Type B pancreatic cell (in vitro differentiated cells): ENCODE data around the gene USP43. TPM values are rescaled to one million over a fixed set of nuclear protein-coding genes. Genes with fewer than 3 reads are reported as not detected.

Experiments
- DNase-seq: peaks from one replicate; pipeline ENCODE4 v3.0.0; 2021; ENCODE audit warnings: mixed read lengths; ENCODE audit not compliant: unreplicated experiment; ENCODE audit errors: extremely low spot score
- H3K27ac Mint-ChIP-seq: 2 replicates; pipeline ENCODE4 v1.8.0; 2021; ENCODE audit warnings: mild to moderate bottlenecking, mixed read lengths
- H3K27me3 Mint-ChIP-seq: 2 replicates; pipeline ENCODE4 v1.8.0; 2021; ENCODE audit warnings: mixed read lengths
- H3K36me3 Mint-ChIP-seq: 2 replicates; pipeline ENCODE4 v1.8.0; 2021; ENCODE audit warnings: mixed read lengths
- H3K4me1 Mint-ChIP-seq: one replicate; pipeline ENCODE4 v1.8.0; 2021; ENCODE audit warnings: mixed read lengths; ENCODE audit not compliant: unreplicated experiment
- H3K4me3 Mint-ChIP-seq: 2 replicates; pipeline ENCODE4 v1.8.0; 2021; ENCODE audit warnings: mild to moderate bottlenecking, mixed read lengths
- H3K9me3 Mint-ChIP-seq: 2 replicates; pipeline ENCODE4 v1.8.0; 2021; ENCODE audit warnings: mixed read lengths
- CTCF ChIP-seq: fragments of 200-600 bp; sonication (generic); conservative IDR thresholded peaks from 2 replicates; pipeline ENCODE4 v1.5.0; 2021; ENCODE audit warnings: antibody characterized with exemption, mild to moderate bottlenecking
- total RNA-seq: library from RNA; stranded (reverse); gene quantifications from 2 replicates; pipeline ENCODE4 v1.2.1, GENCODE V29; 2021; ENCODE audit warnings: low replicate concordance

USP43 gene
- total RNA-seq, 1 donor from 2014 or later, result 6.6 TPM

DNA sequence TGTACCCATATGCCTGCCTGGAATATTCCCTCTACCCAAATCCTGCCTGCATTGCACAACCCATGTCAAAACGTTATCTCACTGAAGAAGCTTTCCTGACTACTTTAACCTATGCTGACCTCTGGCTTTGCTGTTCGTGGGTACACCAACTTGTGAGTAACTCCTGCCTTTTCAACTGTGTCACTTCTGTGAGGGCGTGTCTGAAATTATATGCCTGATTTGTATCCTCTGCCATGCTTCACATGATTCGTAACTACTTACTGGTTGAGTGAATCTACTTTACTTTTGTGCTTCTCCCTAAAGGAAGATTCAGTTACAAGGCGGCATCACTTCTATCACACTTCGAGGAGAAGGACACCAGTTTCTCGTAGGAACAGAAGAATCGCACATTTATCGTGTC, 33.3 kb upstream of the USP43 start:
- TF ChIP-seq CTCF, result no peak
- Mint-ChIP-seq H3K36me3 (no peaks in the 10 kb centered on the region), H3K4me1 (no peaks in the 10 kb centered on the region), H3K27me3 (peaks cover 4% of the 10 kb centered on the region), H3K9me3 (no peaks in the 10 kb centered on the region), H3K27ac (no peak overlapping the region), H3K4me3 (no peak overlapping the region)
- no peak for DNase-seq

- Mint-ChIP-seq H3K36me3 (no peaks in the 10 kb centered on the region), H3K27ac (no peak overlapping the region), H3K9me3 (no peaks in the 10 kb centered on the region), H3K4me1 (no peaks in the 10 kb centered on the region), H3K27me3 (no peaks in the 10 kb centered on the region), H3K4me3 (no peak overlapping the region)
- DNase-seq, result no peak
- TF ChIP-seq CTCF, result no peak
These were observed 29.8 kb upstream of the USP43 start for GRCh38 chr17:9615486-9615885.

DNA sequence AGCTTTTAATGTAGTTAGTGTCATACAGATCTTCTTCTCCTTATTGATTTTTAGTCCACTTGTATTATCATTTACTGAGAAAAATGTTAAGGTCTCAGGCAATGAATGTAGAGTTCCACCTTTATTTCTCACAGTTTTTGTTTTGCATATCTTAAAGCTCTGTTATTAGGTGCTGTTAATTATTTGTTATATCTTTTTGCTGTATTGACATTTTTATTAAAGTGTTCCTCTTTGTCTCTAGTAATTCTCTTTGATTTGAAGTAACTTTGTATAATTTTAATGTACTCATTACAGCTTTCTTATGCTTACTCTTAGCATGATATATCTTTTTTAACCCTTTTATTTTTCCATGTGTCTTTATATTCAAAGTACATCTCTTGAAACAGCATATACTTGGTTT, 22.4 kb upstream of the USP43 start:
- Mint-ChIP-seq H3K27ac (no peak overlapping the region), H3K27me3 (peaks cover 5% of the 10 kb centered on the region), H3K36me3 (no peaks in the 10 kb centered on the region), H3K9me3 (peaks cover 12% of the 10 kb centered on the region), H3K4me3 (no peak overlapping the region), H3K4me1 (no peaks in the 10 kb centered on the region)
- DNase-seq, result no peak
- TF ChIP-seq CTCF, result no peak

DNA sequence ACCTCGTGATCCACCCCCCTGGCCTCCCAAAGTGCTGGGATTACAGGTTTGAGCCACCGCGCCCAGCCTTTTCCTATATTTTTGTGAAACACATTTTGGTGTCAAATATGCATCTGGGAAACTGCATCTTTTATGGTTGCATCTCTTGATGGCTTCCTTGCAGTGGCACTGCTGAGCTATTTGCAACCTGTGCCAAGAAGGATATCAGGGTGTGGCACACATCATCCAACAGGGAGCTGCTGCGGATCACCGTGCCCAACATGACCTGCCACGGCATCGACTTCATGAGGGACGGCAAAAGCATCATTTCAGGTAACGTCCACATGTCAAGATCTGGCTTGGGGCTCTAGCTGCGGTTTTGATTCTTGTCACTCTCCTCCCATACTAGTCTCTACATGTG, 16.8 kb upstream of the USP43 start:
- no peaks in the 10 kb centered on the region for H3K36me3 Mint-ChIP-seq
- TF ChIP-seq CTCF, result no peak
- H3K27me3 Mint-ChIP-seq, result peaks cover 5% of the 10 kb centered on the region
- no peaks in the 10 kb centered on the region for H3K4me1 Mint-ChIP-seq
- no peak for DNase-seq
- no peak overlapping the region for H3K4me3 Mint-ChIP-seq
- no peak overlapping the region for H3K27ac Mint-ChIP-seq
- H3K9me3 Mint-ChIP-seq, result peaks cover 7% of the 10 kb centered on the region

DNA sequence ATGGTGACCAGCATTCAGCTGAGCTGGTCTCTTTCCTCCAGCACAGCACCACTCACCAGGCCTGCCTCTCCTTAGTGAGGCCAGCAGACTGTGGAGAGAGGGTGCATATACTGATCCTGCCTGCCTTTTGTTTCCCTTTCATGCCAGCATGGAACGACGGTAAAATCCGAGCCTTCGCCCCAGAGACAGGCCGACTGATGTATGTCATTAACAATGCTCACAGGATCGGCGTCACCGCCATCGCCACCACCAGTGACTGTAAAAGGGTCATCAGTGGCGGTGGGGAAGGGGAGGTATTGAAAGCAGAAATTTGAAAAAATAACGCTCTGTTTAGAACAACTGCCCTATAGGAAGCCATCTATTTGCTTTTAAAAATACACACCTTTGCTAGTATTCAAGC, 12.6 kb upstream of the USP43 start:
- no peaks in the 10 kb centered on the region for H3K4me1 Mint-ChIP-seq
- H3K27ac Mint-ChIP-seq, result no peak overlapping the region
- no peak for DNase-seq
- H3K36me3 Mint-ChIP-seq, result no peaks in the 10 kb centered on the region
- no peaks in the 10 kb centered on the region for H3K27me3 Mint-ChIP-seq
- no peaks in the 10 kb centered on the region for H3K9me3 Mint-ChIP-seq
- H3K4me3 Mint-ChIP-seq, result no peak overlapping the region
- no peak for TF ChIP-seq CTCF

DNA sequence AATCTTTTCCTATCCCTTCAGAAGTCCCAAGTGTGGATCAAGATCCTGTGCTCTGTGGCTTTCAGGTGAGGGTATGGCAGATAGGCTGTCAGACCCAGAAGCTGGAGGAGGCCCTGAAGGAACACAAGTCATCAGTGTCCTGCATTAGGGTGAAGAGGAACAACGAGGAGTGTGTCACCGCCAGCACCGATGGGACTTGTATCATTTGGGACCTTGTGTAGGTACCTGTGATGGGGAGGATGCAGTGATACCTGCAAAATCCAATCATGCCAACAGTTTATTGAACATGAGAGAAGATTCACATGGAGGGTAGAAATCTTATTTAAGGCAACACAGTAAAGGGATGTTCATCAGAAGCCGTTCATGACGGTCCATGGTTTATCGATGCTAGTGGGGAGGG, 10.0 kb upstream of the USP43 start:
- TF ChIP-seq CTCF, result no peak
- Mint-ChIP-seq H3K27ac (no peak overlapping the region), H3K36me3 (peaks cover 5% of the 10 kb centered on the region), H3K9me3 (no peaks in the 10 kb centered on the region), H3K4me1 (no peaks in the 10 kb centered on the region), H3K4me3 (no peak overlapping the region), H3K27me3 (no peaks in the 10 kb centered on the region)
- DNase-seq, result no peak
